HG02981 (cell line): ENCODE measurements around the gene KLHL14.
A peak's percentile ranks its signal among the peaks of the same experiment; 100 is the strongest.
"Not testable (repeated sequence)": the region's sequence is repeated elsewhere in the genome, so short reads cannot be mapped to it uniquely, and the experiment has no call there.

Experiments used
- ATAC-seq: cut with Tn5 transposase; IDR thresholded peaks from one replicate; pipeline ENCODE4 v1.9.1; 2021; ENCODE audit warnings: mild to moderate bottlenecking, moderate library complexity; ENCODE audit not compliant: unreplicated experiment

KLHL14 gene, protein sequence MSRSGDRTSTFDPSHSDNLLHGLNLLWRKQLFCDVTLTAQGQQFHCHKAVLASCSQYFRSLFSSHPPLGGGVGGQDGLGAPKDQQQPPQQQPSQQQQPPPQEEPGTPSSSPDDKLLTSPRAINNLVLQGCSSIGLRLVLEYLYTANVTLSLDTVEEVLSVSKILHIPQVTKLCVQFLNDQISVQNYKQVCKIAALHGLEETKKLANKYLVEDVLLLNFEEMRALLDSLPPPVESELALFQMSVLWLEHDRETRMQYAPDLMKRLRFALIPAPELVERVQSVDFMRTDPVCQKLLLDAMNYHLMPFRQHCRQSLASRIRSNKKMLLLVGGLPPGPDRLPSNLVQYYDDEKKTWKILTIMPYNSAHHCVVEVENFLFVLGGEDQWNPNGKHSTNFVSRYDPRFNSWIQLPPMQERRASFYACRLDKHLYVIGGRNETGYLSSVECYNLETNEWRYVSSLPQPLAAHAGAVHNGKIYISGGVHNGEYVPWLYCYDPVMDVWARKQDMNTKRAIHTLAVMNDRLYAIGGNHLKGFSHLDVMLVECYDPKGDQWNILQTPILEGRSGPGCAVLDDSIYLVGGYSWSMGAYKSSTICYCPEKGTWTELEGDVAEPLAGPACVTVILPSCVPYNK

DNA sequence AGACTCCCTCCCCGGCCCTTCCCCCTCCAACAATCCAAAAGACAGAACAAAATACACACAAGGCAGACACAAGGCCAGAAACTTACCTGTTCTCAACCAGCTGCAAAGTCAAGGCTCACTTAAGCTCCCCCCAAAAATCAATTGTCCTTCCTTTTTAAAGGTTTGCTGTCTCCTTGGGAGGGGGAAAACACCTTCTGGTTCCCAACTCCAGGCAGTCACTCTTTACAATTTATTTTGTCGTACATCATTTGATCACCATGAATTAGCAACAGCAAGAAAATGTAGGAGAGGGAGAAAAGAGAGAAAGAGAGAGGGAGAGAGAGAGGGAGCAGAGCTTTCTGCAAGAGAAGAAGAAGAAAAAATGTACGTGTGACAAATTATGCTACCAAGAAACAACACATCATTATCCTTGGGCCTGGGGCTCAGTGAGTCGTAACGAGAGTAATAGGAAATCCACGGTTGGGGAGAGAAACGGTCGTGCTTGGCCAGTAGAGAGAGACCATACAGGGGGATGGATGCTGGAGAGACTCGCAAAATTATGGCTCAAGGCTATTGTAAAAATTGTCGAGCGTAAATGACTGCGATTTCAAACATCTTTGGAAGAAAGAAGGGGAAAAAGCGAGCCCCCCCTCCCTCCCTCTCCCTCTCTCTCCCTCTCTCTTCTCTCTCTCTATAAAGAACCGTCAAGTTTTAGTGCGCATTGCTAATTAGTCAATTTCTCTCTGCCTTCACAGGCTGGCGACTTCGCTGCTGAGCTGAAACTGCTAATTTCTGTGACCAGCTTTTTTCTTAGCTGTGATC is at the start of gene KLHL14:
TSS of gene KLHL14 (minus strand) at position 443 of the 801 bp plus-strand sequence. CDS start 2,432 bp downstream, outside the sequence.
- ATAC-seq = no peak

- no peak for ATAC-seq
Measured at GRCh38 chr18:32822197-32822596, 49.4 kb upstream of the KLHL14 start.

DNA sequence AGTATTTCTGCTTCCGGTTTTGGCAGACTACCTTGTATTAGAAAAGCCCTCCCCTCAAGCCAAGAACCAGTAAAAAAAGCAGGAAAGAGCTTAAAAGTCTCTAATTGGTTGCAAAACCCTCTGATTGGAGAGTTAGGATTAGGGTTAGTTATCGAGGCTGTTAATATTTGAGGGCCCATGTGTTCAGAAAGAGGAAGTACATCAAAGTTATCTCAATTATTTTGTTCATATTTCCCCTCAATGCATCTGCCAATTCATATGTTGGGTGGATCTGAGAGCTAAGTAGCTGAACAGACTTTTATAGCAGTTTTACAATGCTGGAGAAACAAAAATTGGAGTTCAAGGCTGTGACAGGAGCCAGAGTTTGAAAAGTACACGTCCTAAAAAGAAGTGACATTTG is 43.1 kb upstream of the KLHL14 start:
- no peak for ATAC-seq

- no peak for ATAC-seq
Measured at GRCh38 chr18:32812342-32812741, 39.5 kb upstream of the KLHL14 start.

- ATAC-seq = no peak
Measured at GRCh38 chr18:32810314-32810713, 37.5 kb upstream of the KLHL14 start.

DNA sequence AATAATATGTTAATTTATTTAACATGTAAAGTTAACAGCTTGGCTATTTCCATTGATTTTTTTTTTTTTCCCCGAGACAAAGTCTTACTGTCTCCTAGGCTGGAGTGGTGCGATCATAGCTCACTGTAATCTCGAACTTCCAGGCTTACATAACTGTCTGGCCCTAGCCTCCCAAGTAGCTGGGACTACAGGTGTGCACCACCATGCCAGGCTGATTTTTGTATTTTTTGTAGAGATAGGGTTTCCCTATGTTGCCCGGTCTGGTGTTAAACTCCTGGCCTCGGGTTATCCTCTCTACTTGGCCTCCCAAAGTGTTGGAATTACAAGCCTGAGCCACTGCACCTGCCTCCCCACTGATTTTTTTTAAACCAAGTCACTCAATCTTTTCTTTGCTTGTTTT is 32.5 kb upstream of the KLHL14 start:
- ATAC-seq = no peak

- no peak for ATAC-seq
Measured at GRCh38 chr18:32804134-32804888, 31.5 kb upstream of the KLHL14 start.

DNA sequence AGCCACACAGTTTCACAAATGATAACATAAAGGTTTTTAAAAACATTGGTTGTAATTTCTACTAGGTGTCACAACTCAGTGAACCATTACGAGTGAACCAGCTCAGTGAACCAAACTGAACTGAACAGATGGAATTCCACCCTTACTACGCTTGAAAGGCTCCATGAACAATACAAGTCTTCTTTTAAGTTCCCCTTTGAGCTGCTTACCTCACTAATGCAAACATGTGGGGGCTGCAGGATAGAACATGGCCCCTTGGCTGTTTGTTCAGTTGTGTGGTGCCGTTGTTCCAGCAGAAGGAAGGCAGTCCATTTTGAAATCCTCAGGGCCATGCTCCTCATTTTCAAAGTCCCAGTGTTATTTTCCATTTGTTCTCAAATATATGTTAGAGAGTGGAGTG is 30.7 kb upstream of the KLHL14 start:
- ATAC-seq = peak; percentile 94

GRCh38 chr18:32802591-32803451 is 30.0 kb upstream of the KLHL14 start:
- peak; percentile 43 for ATAC-seq

GRCh38 chr18:32801228-32801627 is 28.4 kb upstream of the KLHL14 start:
- no peak for ATAC-seq

DNA sequence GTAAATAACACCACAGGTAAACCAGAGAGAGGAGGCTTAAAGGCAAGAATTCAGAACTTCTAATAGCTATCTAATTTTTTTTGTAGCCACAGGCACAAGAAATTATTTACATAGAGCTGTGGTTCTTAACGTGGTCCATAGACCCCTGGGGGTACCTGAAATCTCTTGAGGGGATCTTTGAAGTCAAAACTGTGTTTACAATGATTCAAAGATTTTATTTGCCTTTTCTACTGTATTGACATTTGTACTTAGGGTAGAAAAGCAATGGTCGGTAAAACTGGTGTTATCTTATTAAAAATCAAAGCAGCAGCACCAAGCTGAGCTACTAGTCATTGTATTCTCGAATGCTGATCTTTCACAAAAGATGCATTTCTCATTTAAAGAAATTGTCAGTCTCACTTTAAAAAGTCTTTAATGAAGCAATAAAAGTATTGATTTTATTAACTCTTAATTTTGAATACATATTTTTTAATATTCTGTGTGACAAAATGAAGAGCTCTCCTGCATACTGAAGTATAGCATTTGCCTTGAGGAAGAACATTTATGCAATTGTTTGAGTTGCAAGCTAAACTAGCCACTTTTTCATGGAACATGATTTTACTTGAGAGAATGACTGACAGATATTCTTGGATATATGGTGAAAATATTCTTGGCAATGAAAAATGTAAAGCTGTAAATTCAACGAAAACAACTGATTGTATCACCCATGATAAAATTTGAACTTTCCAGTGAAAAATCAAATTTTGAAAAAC is 25.6 kb upstream of the KLHL14 start:
- ATAC-seq = no peak

DNA sequence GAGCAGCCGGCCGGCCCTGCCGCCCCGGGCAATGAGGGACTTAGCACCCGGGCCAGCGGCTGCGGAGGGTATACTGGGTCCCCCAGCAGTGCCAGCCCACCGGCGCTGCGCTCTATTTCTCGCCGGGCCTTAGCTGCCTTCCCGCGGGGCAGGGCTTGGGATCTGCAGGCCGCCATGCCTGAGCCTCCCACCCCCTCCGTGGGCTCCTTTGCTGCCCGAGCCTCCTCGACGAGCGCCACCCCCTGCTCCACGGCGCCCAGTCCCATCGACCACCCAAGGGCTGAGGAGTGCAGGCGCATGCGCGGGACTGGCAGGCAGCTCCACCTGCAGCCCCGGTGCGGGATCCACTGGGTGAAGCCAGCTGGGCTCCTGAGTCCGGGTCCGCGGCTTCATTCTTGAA is 21.8 kb upstream of the KLHL14 start:
- not testable (repeated sequence) for ATAC-seq

GRCh38 chr18:32779010-32779409 is 6.2 kb upstream of the KLHL14 start:
- no peak for ATAC-seq

GRCh38 chr18:32777049-32777448 is 4.2 kb upstream of the KLHL14 start:
- ATAC-seq = no peak

DNA sequence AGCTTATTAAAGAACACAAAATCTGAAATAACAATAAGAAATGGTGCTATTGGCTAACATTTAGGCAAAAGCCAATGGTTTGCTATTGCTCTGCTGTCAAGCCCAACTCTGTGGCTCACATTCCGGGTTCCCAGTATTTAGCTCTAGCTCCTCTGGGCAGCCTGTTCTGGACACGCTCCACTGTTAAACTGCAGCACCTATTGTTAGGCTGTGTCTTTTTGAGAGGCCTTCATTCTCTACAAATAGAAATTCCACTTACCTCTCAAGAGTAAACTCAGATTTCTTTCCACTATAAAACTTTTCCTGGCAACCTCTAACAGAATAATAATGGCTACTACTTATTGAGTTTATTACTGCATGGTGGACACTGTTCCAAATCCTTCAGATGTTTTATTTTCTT is 3.7 kb upstream of the KLHL14 start:
- ATAC-seq = no peak

DNA sequence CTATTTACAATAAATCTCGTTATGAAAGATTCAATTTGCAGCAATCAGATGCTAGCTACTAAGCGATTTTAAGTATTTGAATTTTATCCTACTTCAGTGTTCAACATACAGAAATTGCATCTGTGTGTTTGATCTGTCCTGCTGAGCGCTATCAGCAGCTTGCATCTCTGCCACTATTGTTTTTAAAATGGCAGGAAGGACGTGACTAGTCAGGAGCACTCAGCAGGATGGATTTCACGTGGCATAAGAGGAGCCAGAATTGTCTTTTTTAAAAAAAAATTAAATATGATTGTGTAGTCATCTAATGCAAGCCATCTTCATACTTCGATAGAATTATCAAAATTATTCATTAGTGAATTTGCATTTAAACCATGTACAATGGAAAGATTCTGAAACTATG is 2.8 kb upstream of the KLHL14 start:
- no peak for ATAC-seq

- ATAC-seq = no peak
Measured at GRCh38 chr18:32773382-32773712, 524 bp upstream of the KLHL14 start.

- ATAC-seq = no peak
Measured at GRCh38 chr18:32771871-32772580, 797 bp downstream of the KLHL14 start.
